H1 (cell line): Measurements from ENCODE around the gene SHANK1. TPM values are rescaled to one million over a fixed set of nuclear protein-coding genes. Genes with fewer than 3 reads are reported as not detected.
"Not testable (repeated sequence)": the region's sequence is repeated elsewhere in the genome, so short reads cannot be mapped to it uniquely, and the experiment has no call there.

Experiments used
- CTCF ChIA-PET: fragments of 300-600 bp; sonication (Branson Sonifier 250); formaldehyde crosslinking; loops from one replicate; lab custom pipeline; 2021; ENCODE audit not compliant: partially characterized antibody; lab: Charles Lee
- POLR2A ChIA-PET: fragments of 300-600 bp; sonication (Branson Sonifier 250); formaldehyde crosslinking; loops from one replicate; lab custom pipeline; 2021; ENCODE audit warnings: inconsistent platforms; ENCODE audit not compliant: partially characterized antibody; lab: Charles Lee
- DNase-seq, 2 experiments: peaks; one replicate each; pipeline versions ENCODE4 v3.0.0 to v3.0.0-alpha.2; 2010 to 2022; ENCODE audit warnings: low spot score in 2 of 2, low read depth in 1 of 2, mixed read lengths in 1 of 2
- FAIRE-seq: peaks from 2 replicates; lab custom pipeline; 2011; peaks lifted over from hg19 to GRCh38; lab: Jason Lieb, UNC
- H2AFZ ChIP-seq: 2 replicates; pipeline ENCODE4 v1.8.1; 2012; ENCODE audit warnings: low read length, inconsistent platforms
- H2AK5ac ChIP-seq: 2 replicates; pipeline ENCODE4 v1.6.1; 2013; ENCODE audit warnings: low read depth, low read length
- H2BK120ac ChIP-seq: replicated peaks from 2 replicates; pipeline ENCODE3; 2013; ENCODE audit warnings: low read depth, low read length, inconsistent platforms
- H2BK12ac ChIP-seq: 2 replicates; pipeline ENCODE4 v1.6.1; 2013; ENCODE audit warnings: low read depth, low read length
- H2BK15ac ChIP-seq: 2 replicates; pipeline ENCODE4 v1.6.1; 2013; ENCODE audit warnings: low read length
- H2BK20ac ChIP-seq: 2 replicates; pipeline ENCODE4 v1.6.1; 2013; ENCODE audit warnings: low read length
- H2BK5ac ChIP-seq: 2 replicates; pipeline ENCODE4 v1.6.1; 2013; ENCODE audit warnings: low read depth, low read length
- H3K14ac ChIP-seq: 2 replicates; pipeline ENCODE4 v1.6.1; 2013; ENCODE audit warnings: inconsistent platforms; ENCODE audit not compliant: insufficient read length
- H3K18ac ChIP-seq: 2 replicates; pipeline ENCODE4 v1.6.1; 2013; ENCODE audit warnings: low read length; ENCODE audit errors: extremely low read depth
- H3K23ac ChIP-seq: 2 replicates; pipeline ENCODE4 v1.6.1; 2013; ENCODE audit warnings: inconsistent platforms; ENCODE audit not compliant: insufficient read length
- H3K23me2 ChIP-seq: 2 replicates; pipeline ENCODE4 v1.6.1; 2013; ENCODE audit warnings: low read depth, low read length
- H3K27ac ChIP-seq: 2 replicates; pipeline ENCODE4 v1.6.1; 2011; ENCODE audit warnings: low read depth, low read length, inconsistent platforms
- H3K27me3 ChIP-seq, 4 experiments: replicated peaks in 1 of 4; 1 replicate in 1 of 4; 2 replicates in 3 of 4; pipeline versions ENCODE4 v1.6.1 to v1.8.1; 2011 to 2013; ENCODE audit warnings: low read length in 3 of 4, mild to moderate bottlenecking in 3 of 4, inconsistent platforms in 2 of 4, mixed read lengths in 2 of 4, moderate library complexity in 1 of 4; ENCODE audit not compliant: control insufficient read depth in 3 of 4, insufficient read depth in 3 of 4; ENCODE audit errors: extremely low read depth in 1 of 4
- H3K36me3 ChIP-seq, 4 experiments: 2 replicates each; pipeline versions ENCODE4 v1.6.1 to v1.8.1; 2011 to 2013; ENCODE audit warnings: mild to moderate bottlenecking in 4 of 4, low read length in 3 of 4, moderate library complexity in 2 of 4, control low read depth in 1 of 4, inconsistent platforms in 1 of 4; ENCODE audit not compliant: insufficient read depth in 4 of 4, control insufficient read depth in 2 of 4
- H3K4ac ChIP-seq: replicated peaks from 2 replicates; pipeline ENCODE3; 2013; ENCODE audit warnings: low read length, low read depth, mixed read lengths, inconsistent platforms; ENCODE audit not compliant: insufficient read length
- H3K4me1 ChIP-seq, 4 experiments: replicated peaks in 1 of 4; 1 replicate in 1 of 4; 2 replicates in 3 of 4; pipeline versions ENCODE4 v1.6.1 to v1.8.1; 2011 to 2013; ENCODE audit warnings: low read length in 3 of 4, inconsistent platforms in 2 of 4, mixed read lengths in 1 of 4; ENCODE audit not compliant: insufficient read depth in 4 of 4, control insufficient read depth in 3 of 4
- H3K4me2 ChIP-seq, 2 experiments: 2 replicates each; pipeline versions ENCODE4 v1.6.1 to v1.8.1; 2011 to 2013; ENCODE audit warnings: low read depth in 2 of 2, low read length in 2 of 2, control low read depth in 1 of 2, inconsistent platforms in 1 of 2, mild to moderate bottlenecking in 1 of 2; ENCODE audit not compliant: insufficient read depth in 1 of 2
- H3K4me3 ChIP-seq, 4 experiments: fragments of 200-600, 300-600 bp in 1 of 4; sonication (generic), shearing (Covaris generic), sonication (Bioruptor Twin) in 1 of 4; 2 replicates each; pipeline versions ENCODE4 v1.5.1 to v1.8.1; 2011 to 2016; ENCODE audit warnings: low read length in 4 of 4, low read depth in 3 of 4, control low read depth in 2 of 4, inconsistent platforms in 2 of 4, mild to moderate bottlenecking in 2 of 4, mixed read lengths in 1 of 4, moderate library complexity in 1 of 4; ENCODE audit not compliant: insufficient read depth in 2 of 4; ENCODE audit errors: extremely low read depth in 1 of 4
- H3K56ac ChIP-seq: replicated peaks from 2 replicates; pipeline ENCODE3; 2013; ENCODE audit warnings: low read depth, mild to moderate bottlenecking, mixed read lengths, low read length, inconsistent platforms; ENCODE audit not compliant: insufficient read length
- H3K79me1 ChIP-seq: 2 replicates; pipeline ENCODE4 v1.6.1; 2013; ENCODE audit warnings: low read depth, low read length, control low read depth
- H3K79me2 ChIP-seq, 2 experiments: 2 replicates each; pipeline versions ENCODE4 v1.6.1 to v1.8.1; 2012 to 2013; ENCODE audit warnings: low read length in 2 of 2, mild to moderate bottlenecking in 2 of 2, inconsistent platforms in 1 of 2; ENCODE audit not compliant: insufficient read depth in 2 of 2, control insufficient read depth in 1 of 2
- H3K9ac ChIP-seq, 4 experiments: replicated peaks in 1 of 4; 1 replicate in 1 of 4; 2 replicates in 3 of 4; pipeline versions ENCODE4 v1.6.1 to v1.8.1; 2011 to 2013; ENCODE audit warnings: low read depth in 3 of 4, low read length in 3 of 4, control low read depth in 2 of 4, mild to moderate bottlenecking in 2 of 4, moderate library complexity in 2 of 4, inconsistent platforms in 1 of 4; ENCODE audit errors: extremely low read depth in 1 of 4
- H3K9me3 ChIP-seq, 2 experiments: 2 replicates each; pipeline versions ENCODE4 v1.6.1 to v1.8.1; 2012 to 2013; ENCODE audit warnings: mild to moderate bottlenecking in 2 of 2, moderate library complexity in 2 of 2, control low read depth in 1 of 2, inconsistent platforms in 1 of 2, low read depth in 1 of 2, low read length in 1 of 2, mixed read lengths in 1 of 2; ENCODE audit not compliant: insufficient read depth in 2 of 2
- H4K20me1 ChIP-seq, 2 experiments: replicated peaks in 1 of 2; 2 replicates each; pipeline versions ENCODE3 to v1.8.1; 2011 to 2013; ENCODE audit warnings: inconsistent platforms in 2 of 2, low read length in 2 of 2, mild to moderate bottlenecking in 1 of 2; ENCODE audit not compliant: insufficient read depth in 2 of 2, control insufficient read depth in 1 of 2
- H4K5ac ChIP-seq: 2 replicates; pipeline ENCODE4 v1.6.1; 2013; ENCODE audit warnings: low read length, low read depth, mixed read lengths, inconsistent platforms; ENCODE audit not compliant: insufficient read length
- H4K8ac ChIP-seq: 2 replicates; pipeline ENCODE4 v1.8.0; 2013; ENCODE audit warnings: mild to moderate bottlenecking, moderate library complexity, low read length, inconsistent platforms; ENCODE audit not compliant: insufficient read depth; ENCODE audit errors: extremely low read depth
- H4K91ac ChIP-seq: replicated peaks from 2 replicates; pipeline ENCODE3; 2013; ENCODE audit warnings: low read length, mixed read lengths, inconsistent platforms; ENCODE audit not compliant: insufficient read length
- WGBS, 2 experiments: shearing (Covaris generic) in 1 of 2; methylation state at CpG; one replicate each; pipeline versions ENCODE4 v1.1.6 to v1.1.7; 2013 to 2015; ENCODE audit warnings: low lambda C conversion rate in 2 of 2, mixed read lengths in 2 of 2, inconsistent platforms in 1 of 2, low coverage in 1 of 2, missing lambda C conversion rate in 1 of 2; ENCODE audit not compliant: insufficient replicate concordance in 2 of 2, insufficient coverage in 1 of 2, insufficient read length in 1 of 2; ENCODE audit errors: extremely low coverage in 1 of 2, missing lambda C conversion rate in 1 of 2; 5-methylcytosine and 5-hydroxymethylcytosine counted together
- polyA plus RNA-seq, 7 experiments: library from polyadenylated mRNA; depleted of rRNA in 3 of 7; stranded (reverse) in 5 of 7; unstranded in 2 of 7; fragments of >200 nt in 5 of 7; fragments of 200-250 nt in 2 of 7; gene quantifications; 1 replicate in 5 of 7; 2 replicates in 1 of 7; 4 replicates in 1 of 7; pipeline versions ENCODE4 v1.2.1 to v1.2.3, GENCODE V29; 2011 to 2013; ENCODE audit warnings: missing spikeins in 2 of 7, mixed read lengths in 2 of 7
- total RNA-seq: library from RNA; stranded (reverse); fragmentation: NEBNext Ultra II Directional; extraction: Animal tissue kit (Norgen Biotek cat#: 25700); gene quantifications from 2 replicates; pipeline ENCODE4 v1.2.1, GENCODE V29; 2021

The SHANK1 gene
- total and polyA plus RNA-seq, 2 of the 8 experiments (the other 6 are each of a cell fraction or from before 2014, with no cell fraction given) = 1.1 to 3.7 TPM

GRCh38 chr19:50766746-50767145, 47.1 kb upstream of the SHANK1 start:
- H4K20me1 ChIP-seq, FAIRE-seq, H3K14ac ChIP-seq, H3K18ac ChIP-seq, H2BK15ac ChIP-seq, H2BK20ac ChIP-seq, H3K4me2 ChIP-seq, H4K8ac ChIP-seq, H3K56ac ChIP-seq, H3K4me1 ChIP-seq, H4K5ac ChIP-seq, H3K4ac ChIP-seq, DNase-seq, H3K9ac ChIP-seq, H3K23ac ChIP-seq, H2BK12ac ChIP-seq, H3K23me2 ChIP-seq, H3K27ac ChIP-seq, H3K36me3 ChIP-seq, H3K79me1 ChIP-seq, H3K4me3 ChIP-seq, H3K79me2 ChIP-seq, H2BK5ac ChIP-seq, H3K9me3 ChIP-seq, H2AFZ ChIP-seq, H2AK5ac ChIP-seq, H4K91ac ChIP-seq, H2BK120ac ChIP-seq, H3K27me3 ChIP-seq: not testable (repeated sequence)
- CTCF ChIA-PET = interaction anchor here (0.9 to 1.5 kb wide), 4 partner anchors 26 to 61 kb away, joined by 3 to 6 read pairs (median 3); no protein-coding TSS in a partner anchor
- POLR2A ChIA-PET = interaction anchor here (0.6 to 1.9 kb wide), 5 partner anchors 12 to 211 kb away, joined by 3 to 4 read pairs (median 3); no protein-coding TSS in a partner anchor
- 90% methylated on average over 12 of the region's 12 CpGs; no CpG with 5 or more reads in 1 of the 2 experiments for WGBS, 2 experiments
